ENCODE results near the gene SLFN5. TPM values are rescaled to one million over a fixed set of nuclear protein-coding genes. Genes with fewer than 3 reads are reported as not detected.
"Not testable (repeated sequence)": the region's sequence is repeated elsewhere in the genome, so short reads cannot be mapped to it uniquely, and the experiment has no call there.

SLFN5 gene
- total RNA-seq, 1 donor from 2014 or later, result 9.4 TPM

DNA sequence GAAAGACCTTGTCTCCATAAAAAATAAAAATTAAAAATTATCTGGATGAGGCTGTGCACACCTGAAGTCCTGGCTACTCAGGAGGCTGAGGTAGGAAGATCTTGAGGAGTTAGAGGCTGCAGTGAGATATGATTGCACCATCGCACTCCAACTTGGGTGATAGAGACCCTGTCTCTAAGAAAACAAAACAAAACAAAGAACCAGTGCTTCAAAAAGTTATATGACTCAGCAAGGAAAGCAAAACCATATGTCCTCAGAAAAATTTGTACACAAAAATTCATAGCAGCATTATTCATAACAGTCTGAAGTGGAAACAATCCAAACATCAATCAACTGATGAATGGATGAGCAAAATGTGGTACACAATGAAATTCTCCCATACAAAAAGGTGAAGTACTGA is 48.9 kb downstream of the SLFN5 start:
- DNase-seq, result no peak

- DNase-seq, result no peak
These were observed 50.4 kb downstream of the SLFN5 start for GRCh38 chr17:35293151-35293847.

DNA sequence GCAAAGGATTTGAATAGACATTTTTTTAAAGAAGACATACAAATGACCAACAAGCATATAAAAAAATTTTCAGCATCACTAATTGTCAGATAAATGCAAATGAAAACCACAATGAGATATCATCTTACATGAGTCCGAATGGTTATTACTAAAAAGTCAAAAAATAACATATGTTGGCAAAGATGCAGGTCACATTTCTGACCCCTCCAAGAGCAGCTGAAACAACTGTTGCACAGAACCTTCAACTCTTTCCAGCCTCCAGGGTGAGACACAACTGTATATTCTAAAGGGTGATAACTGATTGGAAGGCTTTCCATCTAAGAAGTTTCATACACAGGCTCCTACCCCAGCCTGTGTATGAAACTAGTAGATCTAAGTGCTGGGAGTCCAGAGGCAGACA is 51.9 kb downstream of the SLFN5 start:
- DNase-seq, result no peak

DNA sequence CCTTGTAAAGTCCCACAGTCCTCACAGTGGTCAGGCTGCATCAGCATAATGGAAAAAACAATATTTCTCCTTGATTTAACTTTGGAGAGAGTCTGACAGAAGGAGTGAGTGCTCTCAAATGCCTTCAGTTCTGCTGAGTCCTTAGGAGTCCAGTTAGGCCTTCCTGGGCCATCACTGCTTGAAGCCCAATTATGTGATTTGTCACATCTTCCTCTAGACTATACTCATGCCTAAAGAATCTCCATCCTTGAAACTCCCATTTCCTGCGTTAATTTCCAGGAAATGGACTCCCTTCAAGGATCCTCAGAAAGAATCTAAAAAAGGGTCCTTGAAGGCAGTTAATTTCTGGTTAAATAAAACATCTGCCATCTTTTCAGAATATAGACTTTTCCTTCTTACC is 52.8 kb downstream of the SLFN5 start:
- DNase-seq, result no peak

DNA sequence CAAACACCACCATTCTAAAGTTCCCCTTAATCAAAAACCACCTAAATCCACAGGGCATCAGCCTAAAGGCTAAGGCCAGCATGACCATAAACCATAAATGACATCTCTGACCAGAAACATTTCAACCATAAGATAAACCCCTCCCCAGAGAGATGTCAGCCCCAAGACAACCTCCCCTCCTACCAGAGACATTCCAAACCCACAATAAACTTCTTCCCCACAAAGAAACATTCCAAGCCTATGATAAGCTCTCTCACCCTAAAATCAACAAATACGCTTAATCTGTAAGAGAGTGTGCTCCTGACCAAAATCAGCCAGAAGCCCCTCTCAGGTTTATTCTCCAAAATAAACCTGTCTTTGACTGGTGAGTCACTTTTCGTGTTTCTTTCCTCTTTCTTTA is 54.8 kb downstream of the SLFN5 start:
- no peak for DNase-seq

- DNase-seq, result no peak
These were observed 55.8 kb downstream of the SLFN5 start for GRCh38 chr17:35298639-35299038.

DNA sequence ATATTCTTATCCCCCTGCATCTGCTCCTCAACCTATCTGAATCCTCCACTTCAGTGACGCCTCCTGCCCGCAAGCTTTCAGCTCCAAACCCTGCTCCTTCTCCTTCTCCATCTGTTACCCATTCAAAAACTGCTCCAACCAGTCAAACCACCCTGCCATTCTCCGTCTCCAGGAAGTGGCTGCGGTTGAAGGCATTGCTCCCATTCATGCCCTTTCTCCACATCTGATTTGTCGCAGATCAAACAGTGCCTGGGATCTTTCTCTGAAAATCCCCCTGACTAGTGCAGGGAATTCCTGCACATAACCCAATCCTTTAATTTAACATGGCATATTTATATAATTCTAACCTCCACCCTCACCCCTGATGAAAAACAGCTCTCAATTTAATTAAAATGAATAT is 56.3 kb downstream of the SLFN5 start:
- DNase-seq, result no peak

GRCh38 chr17:35309345-35309744 is 66.5 kb downstream of the SLFN5 start:
- DNase-seq, result not testable (repeated sequence)

GRCh38 chr17:35312346-35312745 is 69.5 kb downstream of the SLFN5 start:
- DNase-seq, result no peak

- DNase-seq, result peak; percentile 81
These were observed 70.2 kb downstream of the SLFN5 start for GRCh38 chr17:35312790-35313711.

- DNase-seq, result no peak
These were observed 71.1 kb downstream of the SLFN5 start for GRCh38 chr17:35313875-35314409.

GRCh38 chr17:35314415-35315216 is 71.7 kb downstream of the SLFN5 start:
- DNase-seq, result no peak

DNA sequence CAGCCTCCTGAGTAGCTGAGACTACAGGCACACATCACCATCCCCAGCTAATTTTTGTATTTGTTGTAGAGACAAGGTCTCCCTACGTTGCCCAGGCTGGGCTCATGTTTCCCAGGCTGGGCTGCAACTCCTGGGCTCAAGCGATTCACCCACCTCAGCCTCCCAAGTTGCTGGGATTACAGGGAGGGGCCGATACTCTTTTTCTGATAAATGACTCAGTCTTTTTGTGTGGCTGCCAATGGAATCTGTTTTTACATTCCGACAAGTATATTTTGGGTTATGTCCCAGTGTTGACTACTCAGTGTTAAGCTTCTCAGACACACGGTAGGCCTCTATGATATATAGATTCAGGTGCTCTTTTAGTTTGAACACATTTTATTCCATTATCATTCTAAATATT is 72.4 kb downstream of the SLFN5 start:
- peak; percentile 23 for DNase-seq

DNA sequence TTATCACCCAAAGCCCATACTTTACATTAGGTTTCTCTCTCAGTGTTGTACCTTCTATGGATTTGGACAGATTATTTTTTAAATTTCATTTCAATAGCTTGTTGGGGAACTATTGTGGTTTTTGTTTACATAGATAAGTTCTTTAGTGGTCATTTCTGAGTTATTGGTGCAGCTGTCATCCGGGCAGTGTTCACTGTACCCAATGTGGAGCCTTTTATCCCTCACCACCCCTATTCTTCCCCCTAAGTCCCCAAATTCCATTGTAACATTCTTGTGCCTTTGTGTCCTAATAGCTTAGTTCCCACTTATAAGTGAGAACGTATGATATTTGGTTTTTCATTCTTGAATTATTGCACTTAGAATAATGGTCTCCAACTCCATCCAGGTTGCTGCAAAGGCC is 73.1 kb downstream of the SLFN5 start:
- no peak for DNase-seq

- DNase-seq, result no peak
These were observed 79.9 kb downstream of the SLFN5 start for GRCh38 chr17:35322749-35323148.

Other genes starting within 250 kb of the SLFN5 start
- 31.6 TPM for gene RFFL, start 179.4 kb upstream of the SLFN5 start, total RNA-seq
- gene RAD51D, start 123.2 kb upstream of the SLFN5 start, total RNA-seq, result 5.2 TPM
- gene FNDC8, start 121.5 kb upstream of the SLFN5 start, total RNA-seq, result not detected
- gene NLE1, start 100.8 kb upstream of the SLFN5 start, total RNA-seq, result 30.0 TPM
- gene UNC45B, start 95.3 kb upstream of the SLFN5 start, total RNA-seq, result 193 TPM
- gene SLC35G3, start 48.7 kb upstream of the SLFN5 start, total RNA-seq, result not detected
- 18.1 TPM for gene SLFN11, start 130.5 kb downstream of the SLFN5 start, total RNA-seq
- 16.0 TPM for gene SLFN12, start 189.4 kb downstream of the SLFN5 start, total RNA-seq
- 6.2 TPM for gene SLFN13, start 205.7 kb downstream of the SLFN5 start, total RNA-seq